ENCODE measurements around the gene FAP. TPM values are rescaled to one million over a fixed set of nuclear protein-coding genes. Genes with fewer than 3 reads are reported as not detected.

Gene FAP
- total RNA-seq, 1 donor from 2014 or later, result not detected

DNA sequence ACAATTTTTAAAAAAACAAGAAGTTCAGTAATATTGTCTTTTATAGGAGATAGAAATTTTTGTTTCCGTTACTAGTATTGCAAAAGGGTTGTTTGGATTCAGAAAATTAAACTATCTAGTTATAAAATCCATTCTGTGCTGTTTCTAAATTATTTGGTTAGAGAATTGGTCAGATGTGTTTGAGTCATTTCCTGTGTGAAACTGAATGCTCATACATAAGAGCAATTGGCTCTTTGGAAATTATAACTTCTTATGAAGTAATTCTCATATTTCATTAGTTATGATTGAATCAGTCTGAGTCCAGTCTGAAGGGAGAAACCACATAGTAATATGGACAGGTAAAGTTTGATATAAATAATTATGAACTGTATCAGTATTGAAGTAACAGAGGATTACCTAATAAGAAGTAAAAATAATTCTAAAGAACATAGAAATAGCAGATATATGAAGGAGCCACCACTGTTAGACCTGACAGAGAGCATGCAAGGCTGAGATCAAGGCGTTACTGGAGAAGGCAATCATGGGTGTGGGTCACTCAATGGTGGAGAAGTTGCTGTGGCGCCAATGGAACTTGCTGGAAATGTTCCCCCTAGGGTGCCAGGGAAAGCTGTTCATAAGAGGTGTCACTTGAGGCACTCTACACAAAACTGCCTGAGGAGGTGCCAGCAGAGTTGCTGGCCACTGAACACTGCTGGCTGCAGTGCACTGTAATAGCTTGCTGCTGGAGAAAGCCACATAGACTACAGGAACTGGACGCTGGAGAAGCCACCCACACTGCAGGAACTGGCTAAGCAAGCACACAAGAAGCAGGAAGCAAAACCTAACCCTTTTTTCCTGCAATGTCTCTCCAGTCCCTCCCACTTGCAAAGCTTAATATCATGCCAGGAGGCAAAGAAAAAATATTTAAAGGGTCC is 18.0 kb upstream of the FAP start:
- Mint-ChIP-seq H3K9me3 (no peaks in the 10 kb centered on the region), H3K4me1 (peaks cover 14% of the 10 kb centered on the region), H3K27ac (peak overlapping the region; percentile 5), H3K4me3 (no peak overlapping the region), H3K36me3 (ENCODE audit: low read depth) (peaks cover 20% of the 10 kb centered on the region), H3K27me3 (no peaks in the 10 kb centered on the region)
- no peak for DNase-seq
- no peak for ATAC-seq (ENCODE audit: low read depth)
- POLR2A ChIA-PET, result no interaction called here
- intact Hi-C loops (cut with micrococcal nuclease), result no loop called here
- CTCF ChIA-PET, result no interaction called here
- TF ChIP-seq, protein P1, sequence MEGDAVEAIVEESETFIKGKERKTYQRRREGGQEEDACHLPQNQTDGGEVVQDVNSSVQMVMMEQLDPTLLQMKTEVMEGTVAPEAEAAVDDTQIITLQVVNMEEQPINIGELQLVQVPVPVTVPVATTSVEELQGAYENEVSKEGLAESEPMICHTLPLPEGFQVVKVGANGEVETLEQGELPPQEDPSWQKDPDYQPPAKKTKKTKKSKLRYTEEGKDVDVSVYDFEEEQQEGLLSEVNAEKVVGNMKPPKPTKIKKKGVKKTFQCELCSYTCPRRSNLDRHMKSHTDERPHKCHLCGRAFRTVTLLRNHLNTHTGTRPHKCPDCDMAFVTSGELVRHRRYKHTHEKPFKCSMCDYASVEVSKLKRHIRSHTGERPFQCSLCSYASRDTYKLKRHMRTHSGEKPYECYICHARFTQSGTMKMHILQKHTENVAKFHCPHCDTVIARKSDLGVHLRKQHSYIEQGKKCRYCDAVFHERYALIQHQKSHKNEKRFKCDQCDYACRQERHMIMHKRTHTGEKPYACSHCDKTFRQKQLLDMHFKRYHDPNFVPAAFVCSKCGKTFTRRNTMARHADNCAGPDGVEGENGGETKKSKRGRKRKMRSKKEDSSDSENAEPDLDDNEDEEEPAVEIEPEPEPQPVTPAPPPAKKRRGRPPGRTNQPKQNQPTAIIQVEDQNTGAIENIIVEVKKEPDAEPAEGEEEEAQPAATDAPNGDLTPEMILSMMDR (IDR thresholded peaks at IDR 0.05), result no peak

- no peak overlapping the region for H3K27ac Mint-ChIP-seq
- H3K36me3 Mint-ChIP-seq (ENCODE audit: low read depth), result peaks cover 2% of the 10 kb centered on the region
- no peak overlapping the region for H3K4me3 Mint-ChIP-seq
- ChIA-PET CTCF (no interaction called here), POLR2A (no interaction called here)
- DNase-seq (no peak), ATAC-seq (ENCODE audit: low read depth) (no peak)
- intact Hi-C loops (cut with micrococcal nuclease), result no loop called here
- peaks cover 14% of the 10 kb centered on the region for H3K4me1 Mint-ChIP-seq
- no peaks in the 10 kb centered on the region for H3K9me3 Mint-ChIP-seq
- TF ChIP-seq, protein P1 (IDR thresholded peaks at IDR 0.05), result no peak
- no peaks in the 10 kb centered on the region for H3K27me3 Mint-ChIP-seq
Observed at GRCh38 chr2:162258686-162259085, 15.4 kb upstream of the FAP start.

DNA sequence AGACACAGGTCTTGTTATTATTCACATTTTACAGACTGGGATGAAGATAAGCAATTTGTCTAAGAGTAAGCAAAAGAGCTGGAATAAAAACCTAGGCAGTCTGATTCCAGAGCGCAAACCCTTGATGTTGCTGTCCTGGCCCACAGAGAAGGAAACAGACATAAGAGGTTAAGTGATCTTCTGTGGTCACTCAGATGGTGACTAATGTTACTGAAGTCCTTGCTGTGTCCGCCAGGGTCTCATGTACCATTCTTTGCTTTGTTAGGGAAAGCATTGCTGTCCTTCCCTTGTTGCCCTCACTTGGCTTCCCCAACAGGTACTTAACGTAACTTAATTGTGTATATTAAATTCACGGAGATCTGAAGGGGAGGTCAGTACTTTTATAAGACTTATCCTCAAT is 14.9 kb upstream of the FAP start:
- TF ChIP-seq, protein P1 (IDR thresholded peaks at IDR 0.05), result no peak
- ChIA-PET POLR2A (no interaction called here), CTCF (no interaction called here)
- Mint-ChIP-seq H3K27ac (no peak overlapping the region), H3K4me3 (no peak overlapping the region), H3K27me3 (no peaks in the 10 kb centered on the region), H3K4me1 (peaks cover 14% of the 10 kb centered on the region), H3K9me3 (no peaks in the 10 kb centered on the region), H3K36me3 (ENCODE audit: low read depth) (peaks cover under 1% of the 10 kb centered on the region)
- intact Hi-C loops (cut with micrococcal nuclease), result no loop called here
- no peak for ATAC-seq (ENCODE audit: low read depth)
- no peak for DNase-seq

- TF ChIP-seq, protein P1 (IDR thresholded peaks at IDR 0.05), result no peak
- Mint-ChIP-seq H3K36me3 (ENCODE audit: low read depth) (no peaks in the 10 kb centered on the region), H3K4me3 (no peak overlapping the region), H3K27ac (no peak overlapping the region), H3K9me3 (no peaks in the 10 kb centered on the region), H3K4me1 (peaks cover 14% of the 10 kb centered on the region), H3K27me3 (no peaks in the 10 kb centered on the region)
- ATAC-seq (ENCODE audit: low read depth), result no peak
- DNase-seq, result no peak
- CTCF ChIA-PET, result no interaction called here
- intact Hi-C loops (cut with micrococcal nuclease), result no loop called here
- POLR2A ChIA-PET, result no interaction called here
Observed at GRCh38 chr2:162257425-162257824, 14.2 kb upstream of the FAP start.

DNA sequence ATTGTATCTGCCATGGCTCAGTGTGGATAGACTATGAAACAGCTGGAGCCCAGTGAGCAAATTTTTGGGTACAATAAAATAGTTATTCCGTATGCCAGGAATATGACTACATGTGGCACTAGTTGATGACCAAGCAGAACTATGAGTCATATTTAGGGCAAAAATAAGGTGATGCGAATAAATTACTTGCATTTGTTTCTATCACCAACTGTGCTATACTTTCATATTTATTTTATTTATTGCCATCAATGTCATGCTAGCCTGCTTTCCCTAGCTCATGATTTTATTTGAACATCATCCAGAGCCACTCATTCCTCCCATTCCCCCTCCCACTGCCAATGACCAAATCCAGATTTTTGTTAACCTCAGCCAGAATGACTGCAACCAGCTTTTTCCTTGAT is 13.3 kb upstream of the FAP start:
- no peaks in the 10 kb centered on the region for H3K27me3 Mint-ChIP-seq
- no peaks in the 10 kb centered on the region for H3K9me3 Mint-ChIP-seq
- peaks cover 10% of the 10 kb centered on the region for H3K4me1 Mint-ChIP-seq
- H3K4me3 Mint-ChIP-seq, result no peak overlapping the region
- no peaks in the 10 kb centered on the region for H3K36me3 Mint-ChIP-seq (ENCODE audit: low read depth)
- intact Hi-C loops (cut with micrococcal nuclease), result no loop called here
- DNase-seq (no peak), ATAC-seq (ENCODE audit: low read depth) (no peak)
- POLR2A ChIA-PET, result no interaction called here
- CTCF ChIA-PET, result no interaction called here
- TF ChIP-seq, protein P1 (IDR thresholded peaks at IDR 0.05), result no peak
- no peak overlapping the region for H3K27ac Mint-ChIP-seq

Data from activated B cell treated with CpG ODN at 0.5 μM for 24 hours (primary cell).